Measurements from ENCODE around the gene FEZ2. TPM values are rescaled to one million over a fixed set of nuclear protein-coding genes. Genes with fewer than 3 reads are reported as not detected.
A peak's percentile ranks its signal among the peaks of the same experiment; 100 is the strongest.

FEZ2 gene
- total RNA-seq, 4 donors from 2014 or later = 42.4 to 93.8 (median 61.1) TPM

DNA sequence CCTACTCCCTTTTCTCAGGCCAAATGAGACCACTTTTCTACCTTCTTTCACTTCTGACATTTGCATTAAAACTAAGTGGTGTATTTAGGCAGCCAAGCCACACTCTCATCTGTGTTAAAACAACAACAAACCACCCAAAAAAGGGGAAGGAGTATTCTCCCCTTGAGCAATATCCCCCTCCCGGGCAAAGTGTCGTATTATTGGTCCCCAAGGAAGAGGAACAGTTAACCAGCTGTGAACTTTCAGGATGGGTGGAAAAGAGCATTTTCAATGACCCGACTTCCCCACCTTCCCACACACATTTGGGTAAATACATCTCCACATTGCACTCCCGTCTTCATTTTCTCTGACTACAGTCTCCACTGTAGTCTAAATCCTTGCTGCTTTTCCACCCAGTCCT is 44.3 kb downstream of the FEZ2 start:
- peak overlapping the region in 1 of 4 donors; percentile 6 for H3K27ac ChIP-seq
- 35 to 38% methylated on average over 4 of the region's 4 CpGs for WGBS, 2 donors
- DNase-seq (ENCODE audit: low spot score in 2 of 2) = no peak
- H3K9me3 ChIP-seq = no peaks in the 10 kb centered on the region
- peaks cover 0 to 50% (median under 1%) of the 10 kb centered on the region in 3 donors for H3K36me3 ChIP-seq
- TF ChIP-seq, protein P1, sequence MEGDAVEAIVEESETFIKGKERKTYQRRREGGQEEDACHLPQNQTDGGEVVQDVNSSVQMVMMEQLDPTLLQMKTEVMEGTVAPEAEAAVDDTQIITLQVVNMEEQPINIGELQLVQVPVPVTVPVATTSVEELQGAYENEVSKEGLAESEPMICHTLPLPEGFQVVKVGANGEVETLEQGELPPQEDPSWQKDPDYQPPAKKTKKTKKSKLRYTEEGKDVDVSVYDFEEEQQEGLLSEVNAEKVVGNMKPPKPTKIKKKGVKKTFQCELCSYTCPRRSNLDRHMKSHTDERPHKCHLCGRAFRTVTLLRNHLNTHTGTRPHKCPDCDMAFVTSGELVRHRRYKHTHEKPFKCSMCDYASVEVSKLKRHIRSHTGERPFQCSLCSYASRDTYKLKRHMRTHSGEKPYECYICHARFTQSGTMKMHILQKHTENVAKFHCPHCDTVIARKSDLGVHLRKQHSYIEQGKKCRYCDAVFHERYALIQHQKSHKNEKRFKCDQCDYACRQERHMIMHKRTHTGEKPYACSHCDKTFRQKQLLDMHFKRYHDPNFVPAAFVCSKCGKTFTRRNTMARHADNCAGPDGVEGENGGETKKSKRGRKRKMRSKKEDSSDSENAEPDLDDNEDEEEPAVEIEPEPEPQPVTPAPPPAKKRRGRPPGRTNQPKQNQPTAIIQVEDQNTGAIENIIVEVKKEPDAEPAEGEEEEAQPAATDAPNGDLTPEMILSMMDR (IDR thresholded peaks at IDR 0.05) = no peak
- TF ChIP-seq EP300 (IDR thresholded peaks at IDR 0.05) (peak in 1 of 2 donors; percentile 19), POLR2A (IDR thresholded peaks at IDR 0.05) (no peak)
- H3K4me1 ChIP-seq = peaks cover 0 to 11% (median 0%) of the 10 kb centered on the region in 4 donors
- H3K27me3 ChIP-seq = no peaks in the 10 kb centered on the region
- H3K4me3 ChIP-seq = no peak overlapping the region

DNA sequence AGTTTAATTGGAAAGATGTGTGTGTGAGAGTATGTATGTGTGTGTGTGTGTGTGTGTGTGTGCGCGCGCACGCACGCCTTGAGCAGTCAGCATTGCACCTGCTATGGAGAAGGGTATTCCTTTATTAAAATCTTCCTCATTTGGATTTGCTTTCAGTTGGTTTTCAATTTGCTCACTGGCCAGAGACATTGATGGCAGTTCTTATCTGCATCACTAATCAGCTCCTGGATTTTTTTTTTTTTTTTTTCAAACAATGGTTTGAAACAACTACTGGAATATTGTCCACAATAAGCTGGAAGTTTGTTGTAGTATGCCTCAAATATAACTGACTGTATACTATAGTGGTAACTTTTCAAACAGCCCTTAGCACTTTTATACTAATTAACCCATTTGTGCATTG is 48.0 kb downstream of the FEZ2 start:
- H3K4me3 ChIP-seq = no peak overlapping the region
- peaks cover 0 to 67% (median 3%) of the 10 kb centered on the region in 3 donors for H3K36me3 ChIP-seq
- H3K4me1 ChIP-seq = peaks cover 0 to 11% (median 0%) of the 10 kb centered on the region in 4 donors
- DNase-seq (ENCODE audit: low spot score in 2 of 2) = no peak
- no peak for TF ChIP-seq POLR2A (IDR thresholded peaks at IDR 0.05)
- TF ChIP-seq, protein P1 (IDR thresholded peaks at IDR 0.05) = no peak
- TF ChIP-seq EP300 (IDR thresholded peaks at IDR 0.05) = no peak
- WGBS, 2 donors = 95 to 96% methylated on average over 5 of the region's 5 CpGs
- no peaks in the 10 kb centered on the region for H3K9me3 ChIP-seq
- no peaks in the 10 kb centered on the region for H3K27me3 ChIP-seq
- no peak overlapping the region for H3K27ac ChIP-seq

DNA sequence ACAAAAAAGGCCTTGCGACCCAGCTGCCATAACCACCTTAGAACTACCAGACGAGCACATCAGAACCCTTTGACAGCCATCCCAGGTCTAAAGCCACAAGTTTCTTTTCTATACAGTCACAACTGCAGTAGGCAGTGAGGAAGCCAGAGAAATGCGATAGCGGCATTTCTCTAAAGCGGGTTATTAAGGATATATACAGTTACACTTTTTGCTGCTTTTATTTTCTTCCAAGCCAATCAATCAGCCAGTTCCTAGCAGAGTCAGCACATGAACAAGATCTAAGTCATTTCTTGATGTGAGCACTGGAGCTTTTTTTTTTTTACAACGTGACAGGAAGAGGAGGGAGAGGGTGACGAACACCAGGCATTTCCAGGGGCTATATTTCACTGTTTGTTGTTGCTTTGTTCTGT is 48.8 kb downstream of the FEZ2 start:
- peaks cover 0 to 70% (median 7%) of the 10 kb centered on the region in 3 donors for H3K36me3 ChIP-seq
- peaks cover 0 to 10% (median 0%) of the 10 kb centered on the region in 4 donors for H3K4me1 ChIP-seq
- TF ChIP-seq, protein P1 (IDR thresholded peaks at IDR 0.05) = no peak
- TF ChIP-seq EP300 (IDR thresholded peaks at IDR 0.05) = peak in 1 of 2 donors; percentile 8
- no peak for TF ChIP-seq POLR2A (IDR thresholded peaks at IDR 0.05)
- no peak overlapping the region for H3K4me3 ChIP-seq
- no peak for DNase-seq (ENCODE audit: low spot score in 2 of 2)
- peak overlapping the region in 1 of 4 donors; percentile 27 for H3K27ac ChIP-seq
- H3K27me3 ChIP-seq = no peaks in the 10 kb centered on the region
- no peaks in the 10 kb centered on the region for H3K9me3 ChIP-seq
- WGBS, 2 donors = 68 to 70% methylated on average over 7 of the region's 7 CpGs

DNA sequence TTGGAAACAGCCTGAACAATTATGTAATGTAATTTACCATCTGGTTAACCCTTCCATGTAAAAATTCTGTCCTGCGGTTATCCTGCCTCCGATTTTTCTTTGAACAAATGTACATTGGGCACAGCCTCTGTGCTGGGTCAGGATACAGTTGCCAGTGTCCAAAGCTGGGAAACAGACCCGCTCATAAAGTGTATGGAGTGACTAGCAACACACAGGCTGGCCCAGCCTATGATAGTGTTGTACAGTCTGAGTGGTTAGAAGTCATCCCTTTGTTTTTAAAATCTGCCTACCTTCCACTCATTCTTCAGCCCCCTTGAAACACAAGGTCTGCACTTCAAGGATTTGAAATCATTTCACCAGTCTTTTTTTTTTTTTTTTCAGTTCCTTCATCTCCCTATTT is 50.1 kb downstream of the FEZ2 start:
- H3K27ac ChIP-seq = no peak overlapping the region
- 90 to 93% methylated on average over 3 of the region's 3 CpGs for WGBS, 2 donors
- H3K36me3 ChIP-seq = peaks cover 0 to 74% (median 7%) of the 10 kb centered on the region in 3 donors
- DNase-seq (ENCODE audit: low spot score in 2 of 2) = no peak
- H3K27me3 ChIP-seq = no peaks in the 10 kb centered on the region
- H3K4me1 ChIP-seq = no peaks in the 10 kb centered on the region
- no peak overlapping the region for H3K4me3 ChIP-seq
- no peaks in the 10 kb centered on the region for H3K9me3 ChIP-seq
- TF ChIP-seq EP300 (IDR thresholded peaks at IDR 0.05) (no peak), POLR2A (IDR thresholded peaks at IDR 0.05) (no peak)
- TF ChIP-seq, protein P1 (IDR thresholded peaks at IDR 0.05) = no peak

DNA sequence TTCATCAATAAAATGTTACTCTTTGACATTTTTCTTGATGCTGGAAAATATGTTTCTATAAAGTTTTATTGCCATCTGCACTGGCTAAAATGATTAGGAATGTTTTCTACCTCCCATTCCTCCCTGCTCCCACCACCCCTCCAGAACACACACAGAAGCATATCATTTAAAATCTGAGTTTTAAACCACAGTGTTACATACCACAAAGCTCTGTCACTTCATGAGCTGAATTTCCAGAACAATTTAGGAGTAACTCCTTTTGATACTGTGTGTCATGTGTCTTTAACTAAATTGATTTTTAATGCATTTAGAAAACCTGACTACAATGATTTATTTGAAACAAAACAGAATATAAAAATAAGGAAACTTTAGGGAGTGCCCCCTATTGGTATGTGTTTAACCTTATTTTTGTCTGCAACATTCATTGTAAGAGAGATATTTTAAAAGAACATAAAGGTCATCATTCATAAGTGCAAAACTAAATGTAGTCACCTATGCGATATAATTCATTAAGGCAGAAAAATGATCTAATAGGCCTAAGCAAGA is 52.0 kb downstream of the FEZ2 start:
- 2 to 47% methylated on average over 1 of the region's 1 CpG for WGBS, 2 donors
- H3K27ac ChIP-seq = no peak overlapping the region
- peaks cover 0 to 12% (median 2%) of the 10 kb centered on the region in 4 donors for H3K4me1 ChIP-seq
- no peaks in the 10 kb centered on the region for H3K9me3 ChIP-seq
- no peaks in the 10 kb centered on the region for H3K27me3 ChIP-seq
- TF ChIP-seq, protein P1 (IDR thresholded peaks at IDR 0.05) = no peak
- no peak for TF ChIP-seq EP300 (IDR thresholded peaks at IDR 0.05)
- TF ChIP-seq POLR2A (IDR thresholded peaks at IDR 0.05) = no peak
- no peak for DNase-seq (ENCODE audit: low spot score in 2 of 2)
- peaks cover 0 to 81% (median 7%) of the 10 kb centered on the region in 3 donors for H3K36me3 ChIP-seq
- no peak overlapping the region for H3K4me3 ChIP-seq

Measured in tibial nerve (tissue), 4 donors.